Liver (tissue), 9 donors: Measurements from ENCODE around the gene COL27A1. TPM values are rescaled to one million over a fixed set of nuclear protein-coding genes. Genes with fewer than 3 reads are reported as not detected.

Experiments
- DNase-seq: peaks from one replicate; pipeline ENCODE4 v3.0.0-alpha.2; 2017; ENCODE audit warnings: low spot score
- H3K27ac ChIP-seq, 2 donors: one replicate each; pipeline ENCODE4 v1.7.0; 2013; ENCODE audit warnings: inconsistent platforms in 2 of 2, low read length in 2 of 2, control low read depth in 1 of 2, low read depth in 1 of 2, mild to moderate bottlenecking in 1 of 2
- H3K27me3 ChIP-seq, 4 donors: one replicate each; pipeline versions ENCODE4 v1.6.1 to v1.7.0; 2013; ENCODE audit warnings: low read length in 3 of 4, inconsistent platforms in 1 of 4, mild to moderate bottlenecking in 1 of 4, moderate library complexity in 1 of 4; ENCODE audit not compliant: control insufficient read depth in 4 of 4, insufficient read depth in 4 of 4
- H3K36me3 ChIP-seq, 4 donors: one replicate each; pipeline versions ENCODE4 v1.6.1 to v1.7.0; 2013; ENCODE audit warnings: low read length in 3 of 4, mild to moderate bottlenecking in 3 of 4, low read depth in 1 of 4, moderate library complexity in 1 of 4; ENCODE audit not compliant: control insufficient read depth in 4 of 4, insufficient read depth in 3 of 4
- H3K4me1 ChIP-seq, 4 donors: one replicate each; pipeline versions ENCODE4 v1.6.1 to v1.7.0; 2013; ENCODE audit warnings: low read length in 3 of 4, mild to moderate bottlenecking in 3 of 4, moderate library complexity in 1 of 4; ENCODE audit not compliant: control insufficient read depth in 4 of 4, insufficient read depth in 4 of 4
- H3K4me3 ChIP-seq, 3 donors: one replicate each; pipeline versions ENCODE4 v1.6.1 to v1.7.0; 2013; ENCODE audit warnings: low read length in 3 of 3, control low read depth in 1 of 3, low read depth in 1 of 3, mild to moderate bottlenecking in 1 of 3
- H3K9ac ChIP-seq, 2 donors: one replicate each; pipeline ENCODE4 v1.7.0; 2013; ENCODE audit warnings: low read length in 2 of 2, mild to moderate bottlenecking in 2 of 2, moderate library complexity in 2 of 2, control low read depth in 1 of 2, low read depth in 1 of 2
- H3K9me3 ChIP-seq, 4 donors: one replicate each; pipeline versions ENCODE4 v1.6.1 to v1.7.0; 2013; ENCODE audit warnings: low read length in 3 of 4; ENCODE audit not compliant: control insufficient read depth in 4 of 4
- EGR1 ChIP-seq, 2 donors: IDR thresholded peaks; 2 replicates each; pipeline ENCODE4 v1.6.1; 2016 to 2018; ENCODE audit warnings: antibody characterized with exemption in 2 of 2, low read depth in 2 of 2
- FOXA1 ChIP-seq: IDR thresholded peaks from 2 replicates; pipeline ENCODE4 v1.6.1; 2016; ENCODE audit warnings: antibody characterized with exemption
- FOXA2 ChIP-seq: IDR thresholded peaks from 2 replicates; pipeline ENCODE4 v1.6.1; 2016; ENCODE audit warnings: antibody characterized with exemption
- GABPA ChIP-seq, 2 donors: IDR thresholded peaks in 1 of 2; conservative IDR thresholded peaks in 1 of 2; 2 replicates each; pipeline ENCODE4 v1.6.1; 2016; ENCODE audit warnings: antibody characterized with exemption in 2 of 2, mild to moderate bottlenecking in 1 of 2, moderate library complexity in 1 of 2
- HNF4A ChIP-seq, 2 donors: conservative IDR thresholded peaks; 2 replicates each; pipeline ENCODE4 v1.6.1; 2016; ENCODE audit warnings: antibody characterized with exemption in 2 of 2, mild to moderate bottlenecking in 2 of 2
- HNF4G ChIP-seq: IDR thresholded peaks from 2 replicates; pipeline ENCODE4 v1.6.1; 2016; ENCODE audit warnings: antibody characterized with exemption
- JUND ChIP-seq, 2 donors: IDR thresholded peaks; 2 replicates each; pipeline ENCODE4 v1.6.1; 2016; ENCODE audit warnings: antibody characterized with exemption in 2 of 2
- NR2F2 ChIP-seq: IDR thresholded peaks from 2 replicates; pipeline ENCODE4 v1.6.1; 2016; ENCODE audit warnings: antibody characterized with exemption
- RAD21 ChIP-seq, 2 donors: IDR thresholded peaks; 2 replicates each; pipeline ENCODE4 v1.6.1; 2016; ENCODE audit warnings: antibody characterized with exemption in 2 of 2, mild to moderate bottlenecking in 2 of 2
- RXRA ChIP-seq, 2 donors: IDR thresholded peaks; 2 replicates each; pipeline ENCODE4 v1.6.1; 2017 to 2018; ENCODE audit warnings: antibody characterized with exemption in 2 of 2, mild to moderate bottlenecking in 1 of 2
- SP1 ChIP-seq: IDR thresholded peaks from 2 replicates; pipeline ENCODE4 v1.6.1; 2018; ENCODE audit warnings: antibody characterized with exemption, mild to moderate bottlenecking
- TAF1 ChIP-seq: conservative IDR thresholded peaks from 2 replicates; pipeline ENCODE4 v1.6.1; 2016; ENCODE audit warnings: antibody characterized with exemption, mild to moderate bottlenecking
- YY1 ChIP-seq: IDR thresholded peaks from 2 replicates; pipeline ENCODE4 v1.6.1; 2016; ENCODE audit warnings: antibody characterized with exemption, mild to moderate bottlenecking
- WGBS: extraction: QIAGEN DNeasy Blood & Tissue Kit; methylation state at CpG from one replicate; pipeline ENCODE4 v1.1.7; 2013; 5-methylcytosine and 5-hydroxymethylcytosine counted together
- polyA plus RNA-seq, 2 donors: library from polyadenylated mRNA; stranded (reverse) in 1 of 2; unstranded in 1 of 2; fragments of 200-250 nt in 1 of 2; fragments of >200 nt in 1 of 2; fragmentation: Nextera tagmentation in 1 of 2; extraction: Ambion mirVana in 1 of 2; gene quantifications; one replicate each; pipeline versions ENCODE4 v1.2.1 to v1.2.3, GENCODE V29; 2013 to 2015
- total RNA-seq, 2 donors: library from RNA; depleted of rRNA; stranded (reverse); fragments of >200 nt; gene quantifications; one replicate each; pipeline ENCODE4 v1.2.3, GENCODE V29; 2014
- TF ChIP-seq, protein P1 (sequence below): IDR thresholded peaks from 2 replicates; pipeline ENCODE4 v1.6.1; 2016; ENCODE audit warnings: antibody characterized with exemption
- TF ChIP-seq, protein P2 (sequence below): IDR thresholded peaks from 2 replicates; pipeline ENCODE4 v1.6.1; 2016; ENCODE audit warnings: antibody characterized with exemption
- TF ChIP-seq, protein P3 (sequence below): IDR thresholded peaks from 2 replicates; pipeline ENCODE4 v1.6.1; 2016; ENCODE audit warnings: antibody characterized with exemption
- TF ChIP-seq, protein P4 (sequence below): IDR thresholded peaks from 2 replicates; pipeline ENCODE4 v1.6.1; 2016; ENCODE audit warnings: antibody characterized with exemption, mild to moderate bottlenecking
- TF ChIP-seq, protein P5 (sequence below): fragments of 150-350 bp; IDR thresholded peaks from 2 replicates; pipeline ENCODE4 v1.5.1; 2017; ENCODE audit warnings: improper control_type of control experiment, low read depth, low read length; ENCODE audit not compliant: missing input control
- donor health status: healthy.
- donor health status: healthy.
- donor health status: healthy.
- donor health status: healthy.
- donor health status: healthy.

COL27A1 gene
- total and polyA plus RNA-seq, 4 donors = 7.0 to 20.4 (median 12.0) TPM

DNA sequence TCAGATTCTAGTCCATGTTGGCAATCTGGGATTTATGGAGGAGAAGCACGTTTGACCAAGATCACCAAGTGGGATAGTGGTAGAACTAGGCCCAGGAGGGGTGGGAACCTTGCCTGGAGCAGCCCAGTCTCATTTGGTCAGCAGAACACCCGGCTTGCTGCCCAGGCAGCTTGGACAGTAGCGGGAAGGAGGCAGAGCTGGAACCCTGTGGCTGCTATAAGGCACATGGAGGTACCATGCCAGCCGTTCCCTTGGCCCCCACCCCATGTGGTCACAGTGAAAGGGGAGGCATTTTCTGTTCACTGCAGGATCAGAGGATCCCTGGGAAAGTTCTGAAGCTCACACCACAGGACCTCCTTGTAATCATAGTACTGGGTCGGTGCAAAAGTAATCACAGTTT is 92.2 kb downstream of the COL27A1 start:
- Histone ChIP-seq H3K36me3 (peaks cover 0 to 11% (median 5%) of the 10 kb centered on the region in 4 donors), H3K9me3 (no peaks in the 10 kb centered on the region), H3K27ac (no peak overlapping the region), H3K4me1 (peaks cover 7 to 28% (median 21%) of the 10 kb centered on the region in 4 donors), H3K27me3 (no peaks in the 10 kb centered on the region), H3K9ac (no peak overlapping the region), H3K4me3 (no peak overlapping the region)
- TF ChIP-seq NR2F2 (no peak), HNF4G (no peak), HNF4A (conservative IDR thresholded peaks at IDR 0.05) (no peak), TAF1 (no peak), GABPA (IDR thresholded peaks at IDR 0.05 in 1 of 2, conservative IDR thresholded peaks at IDR 0.05 in 1 of 2) (no peak), FOXA2 (no peak), RAD21 (IDR thresholded peaks at IDR 0.05) (no peak), SP1 (no peak), FOXA1 (no peak), RXRA (IDR thresholded peaks at IDR 0.05) (no peak), EGR1 (IDR thresholded peaks at IDR 0.05; ENCODE audit: low read depth in 2 of 2) (no peak), JUND (IDR thresholded peaks at IDR 0.05) (no peak), YY1 (no peak)
- TF ChIP-seq, protein P1, sequence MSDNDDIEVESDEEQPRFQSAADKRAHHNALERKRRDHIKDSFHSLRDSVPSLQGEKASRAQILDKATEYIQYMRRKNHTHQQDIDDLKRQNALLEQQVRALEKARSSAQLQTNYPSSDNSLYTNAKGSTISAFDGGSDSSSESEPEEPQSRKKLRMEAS = no peak
- TF ChIP-seq, protein P2, sequence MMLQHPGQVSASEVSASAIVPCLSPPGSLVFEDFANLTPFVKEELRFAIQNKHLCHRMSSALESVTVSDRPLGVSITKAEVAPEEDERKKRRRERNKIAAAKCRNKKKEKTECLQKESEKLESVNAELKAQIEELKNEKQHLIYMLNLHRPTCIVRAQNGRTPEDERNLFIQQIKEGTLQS = no peak
- TF ChIP-seq, protein P3, sequence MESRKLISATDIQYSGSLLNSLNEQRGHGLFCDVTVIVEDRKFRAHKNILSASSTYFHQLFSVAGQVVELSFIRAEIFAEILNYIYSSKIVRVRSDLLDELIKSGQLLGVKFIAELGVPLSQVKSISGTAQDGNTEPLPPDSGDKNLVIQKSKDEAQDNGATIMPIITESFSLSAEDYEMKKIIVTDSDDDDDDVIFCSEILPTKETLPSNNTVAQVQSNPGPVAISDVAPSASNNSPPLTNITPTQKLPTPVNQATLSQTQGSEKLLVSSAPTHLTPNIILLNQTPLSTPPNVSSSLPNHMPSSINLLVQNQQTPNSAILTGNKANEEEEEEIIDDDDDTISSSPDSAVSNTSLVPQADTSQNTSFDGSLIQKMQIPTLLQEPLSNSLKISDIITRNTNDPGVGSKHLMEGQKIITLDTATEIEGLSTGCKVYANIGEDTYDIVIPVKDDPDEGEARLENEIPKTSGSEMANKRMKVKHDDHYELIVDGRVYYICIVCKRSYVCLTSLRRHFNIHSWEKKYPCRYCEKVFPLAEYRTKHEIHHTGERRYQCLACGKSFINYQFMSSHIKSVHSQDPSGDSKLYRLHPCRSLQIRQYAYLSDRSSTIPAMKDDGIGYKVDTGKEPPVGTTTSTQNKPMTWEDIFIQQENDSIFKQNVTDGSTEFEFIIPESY = no peak
- TF ChIP-seq, protein P4, sequence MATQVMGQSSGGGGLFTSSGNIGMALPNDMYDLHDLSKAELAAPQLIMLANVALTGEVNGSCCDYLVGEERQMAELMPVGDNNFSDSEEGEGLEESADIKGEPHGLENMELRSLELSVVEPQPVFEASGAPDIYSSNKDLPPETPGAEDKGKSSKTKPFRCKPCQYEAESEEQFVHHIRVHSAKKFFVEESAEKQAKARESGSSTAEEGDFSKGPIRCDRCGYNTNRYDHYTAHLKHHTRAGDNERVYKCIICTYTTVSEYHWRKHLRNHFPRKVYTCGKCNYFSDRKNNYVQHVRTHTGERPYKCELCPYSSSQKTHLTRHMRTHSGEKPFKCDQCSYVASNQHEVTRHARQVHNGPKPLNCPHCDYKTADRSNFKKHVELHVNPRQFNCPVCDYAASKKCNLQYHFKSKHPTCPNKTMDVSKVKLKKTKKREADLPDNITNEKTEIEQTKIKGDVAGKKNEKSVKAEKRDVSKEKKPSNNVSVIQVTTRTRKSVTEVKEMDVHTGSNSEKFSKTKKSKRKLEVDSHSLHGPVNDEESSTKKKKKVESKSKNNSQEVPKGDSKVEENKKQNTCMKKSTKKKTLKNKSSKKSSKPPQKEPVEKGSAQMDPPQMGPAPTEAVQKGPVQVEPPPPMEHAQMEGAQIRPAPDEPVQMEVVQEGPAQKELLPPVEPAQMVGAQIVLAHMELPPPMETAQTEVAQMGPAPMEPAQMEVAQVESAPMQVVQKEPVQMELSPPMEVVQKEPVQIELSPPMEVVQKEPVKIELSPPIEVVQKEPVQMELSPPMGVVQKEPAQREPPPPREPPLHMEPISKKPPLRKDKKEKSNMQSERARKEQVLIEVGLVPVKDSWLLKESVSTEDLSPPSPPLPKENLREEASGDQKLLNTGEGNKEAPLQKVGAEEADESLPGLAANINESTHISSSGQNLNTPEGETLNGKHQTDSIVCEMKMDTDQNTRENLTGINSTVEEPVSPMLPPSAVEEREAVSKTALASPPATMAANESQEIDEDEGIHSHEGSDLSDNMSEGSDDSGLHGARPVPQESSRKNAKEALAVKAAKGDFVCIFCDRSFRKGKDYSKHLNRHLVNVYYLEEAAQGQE = no peak
- TF ChIP-seq, protein P5, sequence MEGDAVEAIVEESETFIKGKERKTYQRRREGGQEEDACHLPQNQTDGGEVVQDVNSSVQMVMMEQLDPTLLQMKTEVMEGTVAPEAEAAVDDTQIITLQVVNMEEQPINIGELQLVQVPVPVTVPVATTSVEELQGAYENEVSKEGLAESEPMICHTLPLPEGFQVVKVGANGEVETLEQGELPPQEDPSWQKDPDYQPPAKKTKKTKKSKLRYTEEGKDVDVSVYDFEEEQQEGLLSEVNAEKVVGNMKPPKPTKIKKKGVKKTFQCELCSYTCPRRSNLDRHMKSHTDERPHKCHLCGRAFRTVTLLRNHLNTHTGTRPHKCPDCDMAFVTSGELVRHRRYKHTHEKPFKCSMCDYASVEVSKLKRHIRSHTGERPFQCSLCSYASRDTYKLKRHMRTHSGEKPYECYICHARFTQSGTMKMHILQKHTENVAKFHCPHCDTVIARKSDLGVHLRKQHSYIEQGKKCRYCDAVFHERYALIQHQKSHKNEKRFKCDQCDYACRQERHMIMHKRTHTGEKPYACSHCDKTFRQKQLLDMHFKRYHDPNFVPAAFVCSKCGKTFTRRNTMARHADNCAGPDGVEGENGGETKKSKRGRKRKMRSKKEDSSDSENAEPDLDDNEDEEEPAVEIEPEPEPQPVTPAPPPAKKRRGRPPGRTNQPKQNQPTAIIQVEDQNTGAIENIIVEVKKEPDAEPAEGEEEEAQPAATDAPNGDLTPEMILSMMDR = no peak
- no peak for DNase-seq
- 92% methylated on average over 5 of the region's 5 CpGs for WGBS
